Activated CD4-positive, CD25-positive, alpha-beta regulatory T cell treated with anti-CD3 and anti-CD28 coated beads, Interleukin-2, amount 50 U/mL, for 16 hours (primary cell): Measurements from ENCODE around the gene PRKAR1B.
"Not testable (repeated sequence)": the region's sequence is repeated elsewhere in the genome, so short reads cannot be mapped to it uniquely, and the experiment has no call there.

Source experiments
- DNase-seq: peaks from one replicate; pipeline ENCODE4 v3.0.0-alpha.2; 2020; ENCODE audit warnings: low read depth, low spot score

The PRKAR1B gene

DNA sequence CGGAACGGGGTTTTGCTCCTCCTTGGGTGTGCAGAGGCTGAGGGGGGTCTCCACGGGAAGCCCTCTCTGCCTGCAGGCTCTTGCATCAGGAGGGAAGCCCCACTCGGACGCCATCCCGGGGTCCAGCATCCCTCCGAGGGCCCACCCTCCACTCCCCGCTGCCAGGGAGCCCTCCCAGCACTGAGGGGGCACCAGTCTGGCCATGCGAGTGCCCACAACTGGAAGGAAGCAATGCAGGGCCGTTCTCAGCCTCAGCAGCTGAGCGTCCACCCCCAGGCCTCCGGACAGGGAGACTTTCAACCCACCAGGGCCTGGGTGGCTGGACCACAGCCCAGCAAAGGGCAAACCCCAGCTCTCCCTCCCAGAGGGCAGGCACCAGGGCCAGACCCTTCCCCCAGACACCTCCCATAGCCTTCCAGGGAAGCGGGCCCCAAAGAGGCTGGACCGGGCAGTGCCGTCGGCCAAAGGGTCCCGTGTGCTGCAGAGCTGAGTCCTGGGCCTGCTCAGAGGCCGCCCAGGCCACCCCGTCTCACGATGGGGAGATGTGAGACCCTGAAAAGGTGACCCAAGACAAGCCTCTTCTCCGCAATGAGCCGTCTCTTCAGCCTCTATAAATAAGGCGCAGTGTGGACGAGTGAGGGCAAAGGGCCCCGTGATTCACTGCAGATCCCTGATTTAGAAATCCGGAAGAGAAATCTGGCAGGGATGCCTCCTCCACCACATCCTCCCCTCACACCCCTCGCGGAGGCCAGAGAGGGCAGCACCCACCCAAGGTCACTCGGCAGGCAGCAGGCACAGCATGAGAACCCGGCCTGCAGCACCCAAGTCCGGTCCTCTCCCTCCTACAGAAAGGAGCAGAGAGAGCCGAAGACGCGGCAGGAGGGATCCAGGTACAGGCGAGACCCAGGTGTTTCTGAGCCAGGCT lies 82.4 kb downstream of the PRKAR1B start:
- DNase-seq, result no peak

GRCh38 chr7:641966-642365 lies 85.1 kb downstream of the PRKAR1B start:
- no peak for DNase-seq

DNA sequence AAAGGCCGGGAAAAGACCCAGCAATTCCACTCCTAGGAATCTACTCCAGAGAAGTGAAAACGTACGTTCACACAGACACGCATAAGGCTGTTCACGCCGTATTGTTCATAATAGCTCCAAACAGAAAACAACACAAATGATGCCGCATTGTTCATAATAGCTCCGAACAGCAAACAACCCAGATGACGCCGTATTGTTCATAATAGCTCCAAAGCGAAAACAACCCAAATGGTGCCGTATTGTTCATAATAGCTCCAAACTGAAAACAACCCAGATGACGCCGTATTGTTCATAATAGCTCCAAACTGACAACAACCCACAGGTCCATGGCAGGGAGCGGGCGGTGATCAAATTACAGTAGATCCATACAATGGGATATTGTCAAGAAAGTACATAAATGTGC lies 85.8 kb downstream of the PRKAR1B start:
- DNase-seq, result no peak

- DNase-seq, result no peak
These were observed 88.6 kb downstream of the PRKAR1B start for GRCh38 chr7:638256-639011.

DNA sequence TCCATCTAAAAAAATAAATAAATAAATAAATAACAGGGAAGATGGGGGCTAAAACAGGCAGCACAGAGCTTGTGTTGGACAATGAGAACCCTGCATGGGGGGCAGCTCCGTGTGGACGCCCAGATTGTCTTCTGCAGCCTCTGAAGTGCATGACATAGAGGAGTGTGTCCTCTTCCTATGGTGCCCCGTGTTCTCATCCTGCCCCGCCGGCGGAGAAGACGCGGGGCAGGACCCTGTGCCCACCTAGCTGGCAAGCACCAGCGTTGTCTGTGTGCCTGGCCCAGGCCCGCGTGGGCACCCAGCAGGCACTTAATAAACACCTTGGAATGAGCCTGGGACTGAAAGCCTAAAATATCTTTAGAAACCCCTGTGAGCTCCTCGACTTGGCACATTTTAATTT lies 89.3 kb downstream of the PRKAR1B start:
- no peak for DNase-seq

GRCh38 chr7:636396-636795 lies 90.7 kb downstream of the PRKAR1B start:
- DNase-seq, result no peak

- not testable (repeated sequence) for DNase-seq
These were observed 91.2 kb downstream of the PRKAR1B start for GRCh38 chr7:635687-636382.

DNA sequence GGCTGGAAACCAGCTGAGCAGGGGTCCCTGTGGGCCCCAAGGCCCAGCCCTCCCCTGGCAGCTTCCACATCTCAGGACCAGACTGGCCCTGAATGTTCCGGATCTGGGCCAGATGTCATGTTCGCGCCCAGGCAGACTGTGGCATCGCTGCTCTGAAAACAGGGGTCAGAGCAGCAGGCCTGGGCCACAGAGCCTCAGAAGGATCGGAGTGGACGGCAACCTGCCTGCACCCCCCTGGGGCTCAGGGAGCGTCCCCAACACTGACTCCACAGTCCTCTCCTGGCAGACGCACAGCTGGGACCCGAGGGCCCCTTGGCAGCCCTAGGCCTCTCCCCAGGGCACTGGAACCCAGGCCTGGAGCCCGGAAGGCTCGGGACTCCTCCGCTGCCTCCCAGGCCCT lies 91.9 kb downstream of the PRKAR1B start:
- no peak for DNase-seq

- DNase-seq, result no peak
These were observed 93.6 kb downstream of the PRKAR1B start for GRCh38 chr7:633381-634018.

GRCh38 chr7:632831-633210 lies 94.3 kb downstream of the PRKAR1B start:
- no peak for DNase-seq

- no peak for DNase-seq
These were observed 94.9 kb downstream of the PRKAR1B start for GRCh38 chr7:631964-632830.

- no peak for DNase-seq
These were observed 95.8 kb downstream of the PRKAR1B start for GRCh38 chr7:631291-631711.

- no peak for DNase-seq
These were observed 96.5 kb downstream of the PRKAR1B start for GRCh38 chr7:630539-630938.

- DNase-seq, result no peak
These were observed 97.0 kb downstream of the PRKAR1B start for GRCh38 chr7:630111-630511.

GRCh38 chr7:628826-629225 lies 98.3 kb downstream of the PRKAR1B start:
- no peak for DNase-seq

GRCh38 chr7:628402-628763 lies 98.7 kb downstream of the PRKAR1B start:
- no peak for DNase-seq

DNA sequence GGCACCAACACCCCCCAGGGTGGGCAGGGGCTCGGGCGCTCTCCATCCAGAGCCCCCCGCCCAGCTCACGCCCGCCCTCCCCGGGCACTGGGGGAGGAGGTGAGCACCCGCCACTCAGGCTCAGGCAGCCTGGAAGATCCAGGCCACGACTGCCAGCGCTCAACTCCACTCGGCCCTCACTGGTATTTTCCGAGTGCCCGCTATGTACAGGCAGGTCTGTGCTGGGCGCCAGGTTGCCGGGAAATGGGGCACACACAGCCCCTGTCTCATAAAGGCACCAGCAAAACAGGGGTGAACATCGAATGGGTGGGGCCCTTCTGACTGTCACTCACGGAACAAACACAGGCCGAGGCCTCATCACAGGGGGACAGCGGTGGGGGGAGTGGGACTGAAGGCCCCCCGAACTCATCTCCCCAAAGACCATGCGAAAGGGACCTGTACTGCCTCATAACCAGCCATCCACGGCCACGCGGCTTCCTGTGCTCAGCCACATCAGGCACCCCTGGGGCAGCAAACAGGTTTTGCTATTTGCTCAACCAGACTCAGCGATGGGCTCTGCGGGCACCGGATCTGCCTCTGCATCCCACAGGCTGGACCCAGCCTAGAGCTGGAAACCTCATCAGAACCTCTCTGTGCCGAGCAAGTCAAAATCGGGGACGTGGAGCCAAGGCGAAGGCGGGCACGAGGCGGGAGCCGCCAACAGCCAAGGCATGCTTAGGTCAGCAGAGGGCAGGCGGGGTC lies 99.2 kb downstream of the PRKAR1B start:
- no peak for DNase-seq

DNA sequence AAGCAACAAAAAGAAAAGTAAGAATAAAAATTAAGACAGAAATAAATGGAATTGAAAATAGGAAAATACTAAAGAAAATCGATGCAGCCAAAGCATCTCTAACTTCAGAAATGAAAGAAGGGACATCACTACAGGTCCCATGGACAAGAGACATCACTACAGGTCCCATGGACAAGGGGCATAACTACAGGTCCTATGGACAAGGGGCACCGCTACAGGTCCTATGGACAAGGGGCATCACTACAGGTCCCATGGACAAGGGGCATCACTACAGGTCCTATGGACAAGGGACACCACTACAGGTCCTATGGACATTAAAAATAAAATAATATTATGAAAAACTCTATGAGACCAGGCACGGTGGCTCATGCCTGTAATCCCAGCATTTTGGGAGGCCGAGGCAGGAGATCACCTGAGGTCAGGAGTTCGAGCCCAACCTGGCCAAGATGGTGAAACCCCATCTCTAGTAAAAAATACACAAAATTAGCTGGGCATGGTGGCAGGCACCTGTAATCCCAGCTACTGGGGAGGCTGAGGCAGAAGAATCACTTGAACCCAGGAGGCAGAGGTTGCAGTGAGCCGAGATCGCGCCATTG lies 101.6 kb downstream of the PRKAR1B start:
- DNase-seq, result no peak

GRCh38 chr7:623464-623863 lies 103.6 kb downstream of the PRKAR1B start:
- DNase-seq, result no peak
